Activated naive CD8-positive, alpha-beta T cell (primary cell): ENCODE results near the gene DDX51.
"Not testable (repeated sequence)": the region's sequence is repeated elsewhere in the genome, so short reads cannot be mapped to it uniquely, and the experiment has no call there.

ENCODE experiments used
- H3K27ac Mint-ChIP-seq: one replicate; pipeline ENCODE4 v1.8.0; 2021; ENCODE audit warnings: mixed read lengths
- H3K27me3 Mint-ChIP-seq: one replicate; pipeline ENCODE4 v1.8.0; 2021; ENCODE audit warnings: mixed read lengths
- H3K36me3 Mint-ChIP-seq: one replicate; pipeline ENCODE4 v1.8.0; 2021; ENCODE audit warnings: mixed read lengths
- H3K4me1 Mint-ChIP-seq: one replicate; pipeline ENCODE4 v1.8.0; 2021; ENCODE audit warnings: low read depth, mixed read lengths
- H3K4me3 Mint-ChIP-seq: one replicate; pipeline ENCODE4 v1.8.0; 2021; ENCODE audit warnings: mild to moderate bottlenecking, mixed read lengths
- H3K9me3 Mint-ChIP-seq: one replicate; pipeline ENCODE4 v1.8.0; 2021; ENCODE audit warnings: low read depth, mixed read lengths

The DDX51 gene

GRCh38 chr12:132114667-132115066 is 29.5 kb downstream of the DDX51 start:
- H3K9me3 Mint-ChIP-seq: no peaks in the 10 kb centered on the region
- H3K4me3 Mint-ChIP-seq: no peak overlapping the region
- no peaks in the 10 kb centered on the region for H3K4me1 Mint-ChIP-seq
- H3K27me3 Mint-ChIP-seq: no peaks in the 10 kb centered on the region
- H3K36me3 Mint-ChIP-seq: peaks cover 8% of the 10 kb centered on the region
- no peak overlapping the region for H3K27ac Mint-ChIP-seq

GRCh38 chr12:132111654-132112304 is 32.3 kb downstream of the DDX51 start:
- no peaks in the 10 kb centered on the region for H3K27me3 Mint-ChIP-seq
- H3K9me3 Mint-ChIP-seq: no peaks in the 10 kb centered on the region
- H3K36me3 Mint-ChIP-seq: peaks cover 8% of the 10 kb centered on the region
- no peak overlapping the region for H3K27ac Mint-ChIP-seq
- H3K4me1 Mint-ChIP-seq: no peaks in the 10 kb centered on the region
- H3K4me3 Mint-ChIP-seq: no peak overlapping the region

GRCh38 chr12:132110677-132111076 is 33.4 kb downstream of the DDX51 start:
- Mint-ChIP-seq H3K36me3 (peaks cover 8% of the 10 kb centered on the region), H3K27ac (no peak overlapping the region), H3K4me1 (no peaks in the 10 kb centered on the region), H3K4me3 (no peak overlapping the region), H3K9me3 (no peaks in the 10 kb centered on the region), H3K27me3 (no peaks in the 10 kb centered on the region)

- Mint-ChIP-seq H3K27ac (no peak overlapping the region), H3K4me1 (no peaks in the 10 kb centered on the region), H3K27me3 (no peaks in the 10 kb centered on the region), H3K36me3 (peaks cover 8% of the 10 kb centered on the region), H3K9me3 (no peaks in the 10 kb centered on the region), H3K4me3 (no peak overlapping the region)
These were observed 34.4 kb downstream of the DDX51 start for GRCh38 chr12:132109741-132110140.

GRCh38 chr12:132108211-132108832 is 35.8 kb downstream of the DDX51 start:
- H3K4me1 Mint-ChIP-seq: no peaks in the 10 kb centered on the region
- H3K36me3 Mint-ChIP-seq: peaks cover 8% of the 10 kb centered on the region
- H3K27me3 Mint-ChIP-seq: no peaks in the 10 kb centered on the region
- H3K27ac Mint-ChIP-seq: no peak overlapping the region
- no peaks in the 10 kb centered on the region for H3K9me3 Mint-ChIP-seq
- H3K4me3 Mint-ChIP-seq: no peak overlapping the region

GRCh38 chr12:132106921-132107320 is 37.2 kb downstream of the DDX51 start:
- peaks cover 8% of the 10 kb centered on the region for H3K36me3 Mint-ChIP-seq
- H3K27me3 Mint-ChIP-seq: no peaks in the 10 kb centered on the region
- H3K27ac Mint-ChIP-seq: no peak overlapping the region
- no peaks in the 10 kb centered on the region for H3K4me1 Mint-ChIP-seq
- H3K4me3 Mint-ChIP-seq: no peak overlapping the region
- no peaks in the 10 kb centered on the region for H3K9me3 Mint-ChIP-seq

GRCh38 chr12:132105467-132105866 is 38.7 kb downstream of the DDX51 start:
- H3K4me1 Mint-ChIP-seq: no peaks in the 10 kb centered on the region
- no peak overlapping the region for H3K27ac Mint-ChIP-seq
- H3K9me3 Mint-ChIP-seq: no peaks in the 10 kb centered on the region
- no peak overlapping the region for H3K4me3 Mint-ChIP-seq
- H3K27me3 Mint-ChIP-seq: no peaks in the 10 kb centered on the region
- peaks cover 4% of the 10 kb centered on the region for H3K36me3 Mint-ChIP-seq

GRCh38 chr12:132103542-132104308 is 40.4 kb downstream of the DDX51 start:
- Mint-ChIP-seq H3K27me3 (no peaks in the 10 kb centered on the region), H3K36me3 (peaks cover 3% of the 10 kb centered on the region), H3K9me3 (no peaks in the 10 kb centered on the region), H3K4me3 (no peak overlapping the region), H3K4me1 (peaks cover 2% of the 10 kb centered on the region), H3K27ac (no peak overlapping the region)

GRCh38 chr12:132103072-132103471 is 41.0 kb downstream of the DDX51 start:
- H3K27me3 Mint-ChIP-seq, H3K27ac Mint-ChIP-seq, H3K4me1 Mint-ChIP-seq, H3K9me3 Mint-ChIP-seq, H3K4me3 Mint-ChIP-seq, H3K36me3 Mint-ChIP-seq: not testable (repeated sequence)

- H3K27ac Mint-ChIP-seq: no peak overlapping the region
- peaks cover 6% of the 10 kb centered on the region for H3K4me1 Mint-ChIP-seq
- H3K9me3 Mint-ChIP-seq: no peaks in the 10 kb centered on the region
- no peaks in the 10 kb centered on the region for H3K27me3 Mint-ChIP-seq
- peaks cover 6% of the 10 kb centered on the region for H3K36me3 Mint-ChIP-seq
- H3K4me3 Mint-ChIP-seq: no peak overlapping the region
These were observed 41.8 kb downstream of the DDX51 start for GRCh38 chr12:132102297-132102696.

- Mint-ChIP-seq H3K4me3 (no peak overlapping the region), H3K36me3 (peaks cover 15% of the 10 kb centered on the region), H3K27ac (no peak overlapping the region), H3K9me3 (peaks cover 6% of the 10 kb centered on the region), H3K4me1 (peaks cover 19% of the 10 kb centered on the region), H3K27me3 (no peaks in the 10 kb centered on the region)
These were observed 43.6 kb downstream of the DDX51 start for GRCh38 chr12:132100306-132101065.

GRCh38 chr12:132099739-132100138 is 44.4 kb downstream of the DDX51 start:
- Mint-ChIP-seq H3K27ac (no peak overlapping the region), H3K4me1 (peaks cover 23% of the 10 kb centered on the region), H3K36me3 (peaks cover 16% of the 10 kb centered on the region), H3K27me3 (no peaks in the 10 kb centered on the region), H3K9me3 (peaks cover 6% of the 10 kb centered on the region), H3K4me3 (no peak overlapping the region)

- peaks cover 19% of the 10 kb centered on the region for H3K36me3 Mint-ChIP-seq
- H3K27me3 Mint-ChIP-seq: no peaks in the 10 kb centered on the region
- H3K4me3 Mint-ChIP-seq: peak overlapping the region; percentile 52
- peaks cover 28% of the 10 kb centered on the region for H3K4me1 Mint-ChIP-seq
- peaks cover 6% of the 10 kb centered on the region for H3K9me3 Mint-ChIP-seq
- peak overlapping the region; percentile 86 for H3K27ac Mint-ChIP-seq
These were observed 48.4 kb downstream of the DDX51 start for GRCh38 chr12:132095520-132096409.

- peaks cover 19% of the 10 kb centered on the region for H3K36me3 Mint-ChIP-seq
- no peaks in the 10 kb centered on the region for H3K27me3 Mint-ChIP-seq
- H3K9me3 Mint-ChIP-seq: peaks cover 6% of the 10 kb centered on the region
- H3K4me3 Mint-ChIP-seq: no peak overlapping the region
- H3K27ac Mint-ChIP-seq: no peak overlapping the region
- peaks cover 32% of the 10 kb centered on the region for H3K4me1 Mint-ChIP-seq
These were observed 49.7 kb downstream of the DDX51 start for GRCh38 chr12:132094269-132094891.
